ENCODE measurements around the gene MRTFA. TPM values are rescaled to one million over a fixed set of nuclear protein-coding genes. Genes with fewer than 3 reads are reported as not detected.

MRTFA gene
- total RNA-seq, 1 donor from 2014 or later = 105 TPM

DNA sequence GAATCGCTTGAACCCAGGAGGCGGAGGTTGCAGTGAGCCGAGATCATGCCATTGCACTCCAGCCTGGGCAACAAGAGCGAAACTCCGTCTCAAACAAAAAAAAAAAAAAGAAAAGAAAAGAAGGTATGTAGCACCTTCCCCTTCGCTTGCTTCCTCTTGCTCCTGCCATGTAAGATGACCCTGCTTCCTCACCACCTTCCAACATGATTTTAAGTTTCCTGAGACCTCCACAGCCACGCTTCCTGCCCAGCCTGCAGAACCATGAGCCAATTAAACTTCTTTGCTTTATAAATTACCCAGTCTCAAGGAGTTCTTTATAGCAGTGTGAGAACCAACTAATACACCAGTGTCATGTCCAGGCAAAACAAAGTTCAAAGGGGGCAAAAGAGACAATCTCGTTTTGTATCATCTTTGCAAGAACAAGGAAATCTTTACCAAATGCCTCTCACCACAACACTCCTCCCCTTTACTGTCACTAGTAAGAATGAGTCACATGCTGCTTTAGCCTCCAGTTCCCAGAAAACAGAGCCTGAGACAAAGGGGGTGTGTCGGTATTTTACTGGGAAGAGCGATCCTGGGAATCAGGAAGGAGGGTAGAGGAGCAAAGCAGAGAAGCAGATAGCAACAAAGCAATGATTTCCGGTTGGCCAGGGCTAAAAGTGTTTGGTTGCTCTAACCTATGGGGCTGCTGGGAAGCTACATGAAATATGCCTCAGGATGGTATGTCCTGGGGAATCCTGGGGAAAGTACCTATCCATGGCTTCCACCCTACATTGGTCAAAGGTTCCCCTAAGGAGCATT lies 32.3 kb upstream of the MRTFA start:
- Mint-ChIP-seq H3K4me3 (no peak overlapping the region), H3K27ac (peak overlapping the region; percentile 59), H3K4me1 (peaks cover 18% of the 10 kb centered on the region), H3K9me3 (peaks cover 4% of the 10 kb centered on the region), H3K27me3 (ENCODE audit: low read depth) (no peaks in the 10 kb centered on the region), H3K36me3 (no peaks in the 10 kb centered on the region)
- no peak for DNase-seq (ENCODE audit: low spot score in 2 of 2, unreplicated experiment in 2 of 2)
- TF ChIP-seq, protein P1, sequence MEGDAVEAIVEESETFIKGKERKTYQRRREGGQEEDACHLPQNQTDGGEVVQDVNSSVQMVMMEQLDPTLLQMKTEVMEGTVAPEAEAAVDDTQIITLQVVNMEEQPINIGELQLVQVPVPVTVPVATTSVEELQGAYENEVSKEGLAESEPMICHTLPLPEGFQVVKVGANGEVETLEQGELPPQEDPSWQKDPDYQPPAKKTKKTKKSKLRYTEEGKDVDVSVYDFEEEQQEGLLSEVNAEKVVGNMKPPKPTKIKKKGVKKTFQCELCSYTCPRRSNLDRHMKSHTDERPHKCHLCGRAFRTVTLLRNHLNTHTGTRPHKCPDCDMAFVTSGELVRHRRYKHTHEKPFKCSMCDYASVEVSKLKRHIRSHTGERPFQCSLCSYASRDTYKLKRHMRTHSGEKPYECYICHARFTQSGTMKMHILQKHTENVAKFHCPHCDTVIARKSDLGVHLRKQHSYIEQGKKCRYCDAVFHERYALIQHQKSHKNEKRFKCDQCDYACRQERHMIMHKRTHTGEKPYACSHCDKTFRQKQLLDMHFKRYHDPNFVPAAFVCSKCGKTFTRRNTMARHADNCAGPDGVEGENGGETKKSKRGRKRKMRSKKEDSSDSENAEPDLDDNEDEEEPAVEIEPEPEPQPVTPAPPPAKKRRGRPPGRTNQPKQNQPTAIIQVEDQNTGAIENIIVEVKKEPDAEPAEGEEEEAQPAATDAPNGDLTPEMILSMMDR (IDR thresholded peaks at IDR 0.05; ENCODE audit: unreplicated experiment) = no peak

DNA sequence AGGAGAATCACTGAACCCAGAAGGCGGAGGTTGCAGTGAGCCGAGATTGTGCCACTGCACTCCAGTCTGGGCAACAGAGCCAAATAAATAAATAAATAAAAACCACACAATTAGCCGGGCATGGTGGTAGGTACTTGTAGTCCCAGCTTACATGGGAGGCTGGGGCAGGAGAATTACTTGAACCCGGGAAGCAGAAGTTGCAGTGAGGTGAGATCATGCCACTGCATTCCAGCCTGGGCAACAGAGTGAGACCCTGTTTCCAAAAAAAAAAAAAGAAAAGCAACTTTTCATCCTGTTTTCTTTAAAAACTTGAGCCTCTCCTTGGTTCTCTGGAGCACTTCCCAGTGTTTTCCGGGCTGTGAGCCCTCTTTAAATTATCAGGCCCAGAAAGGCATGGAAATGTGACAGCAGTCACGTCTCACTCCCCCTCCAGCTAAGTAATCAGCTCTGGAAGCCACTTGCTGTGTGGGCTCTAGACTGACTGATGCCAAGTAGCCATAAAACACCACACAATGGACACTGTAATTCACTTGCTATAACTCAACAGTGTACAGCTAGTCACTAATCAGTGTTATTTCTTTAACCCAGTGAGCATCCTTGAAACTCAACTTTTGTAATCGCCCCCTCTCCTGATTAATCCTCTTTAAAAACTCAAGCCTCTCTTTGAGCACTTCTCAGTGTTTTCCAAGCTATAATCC lies 29.8 kb upstream of the MRTFA start:
- H3K9me3 Mint-ChIP-seq = no peaks in the 10 kb centered on the region
- no peaks in the 10 kb centered on the region for H3K27me3 Mint-ChIP-seq (ENCODE audit: low read depth)
- no peaks in the 10 kb centered on the region for H3K36me3 Mint-ChIP-seq
- TF ChIP-seq, protein P1 (IDR thresholded peaks at IDR 0.05; ENCODE audit: unreplicated experiment) = no peak
- no peak overlapping the region for H3K4me3 Mint-ChIP-seq
- H3K27ac Mint-ChIP-seq = peak overlapping the region; percentile 39
- no peak for DNase-seq (ENCODE audit: low spot score in 2 of 2, unreplicated experiment in 2 of 2)
- peaks cover 18% of the 10 kb centered on the region for H3K4me1 Mint-ChIP-seq

DNA sequence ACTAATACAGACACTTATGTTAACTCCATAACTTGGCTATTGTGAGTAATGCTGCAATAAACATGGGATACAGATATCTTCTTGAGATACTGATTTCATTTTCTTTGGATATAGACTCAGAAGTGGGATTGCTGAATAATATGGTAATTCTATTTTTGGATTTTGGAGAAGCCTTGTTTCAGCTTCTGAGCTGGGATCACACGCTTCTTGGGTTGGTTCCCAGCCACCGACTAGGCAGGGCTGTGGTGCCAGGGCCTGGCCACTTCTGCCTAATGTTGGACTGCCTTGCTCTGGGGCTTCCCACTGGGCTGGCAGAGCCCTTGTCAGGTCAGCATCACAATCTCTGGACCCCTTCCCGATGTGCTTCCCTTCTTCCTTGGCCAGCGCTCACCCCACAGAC lies 28.8 kb upstream of the MRTFA start:
- Mint-ChIP-seq H3K9me3 (no peaks in the 10 kb centered on the region), H3K4me1 (peaks cover 18% of the 10 kb centered on the region), H3K27me3 (ENCODE audit: low read depth) (no peaks in the 10 kb centered on the region), H3K4me3 (no peak overlapping the region), H3K27ac (peak overlapping the region; percentile 53), H3K36me3 (no peaks in the 10 kb centered on the region)
- no peak for DNase-seq (ENCODE audit: low spot score in 2 of 2, unreplicated experiment in 2 of 2)
- TF ChIP-seq, protein P1 (IDR thresholded peaks at IDR 0.05; ENCODE audit: unreplicated experiment) = no peak

DNA sequence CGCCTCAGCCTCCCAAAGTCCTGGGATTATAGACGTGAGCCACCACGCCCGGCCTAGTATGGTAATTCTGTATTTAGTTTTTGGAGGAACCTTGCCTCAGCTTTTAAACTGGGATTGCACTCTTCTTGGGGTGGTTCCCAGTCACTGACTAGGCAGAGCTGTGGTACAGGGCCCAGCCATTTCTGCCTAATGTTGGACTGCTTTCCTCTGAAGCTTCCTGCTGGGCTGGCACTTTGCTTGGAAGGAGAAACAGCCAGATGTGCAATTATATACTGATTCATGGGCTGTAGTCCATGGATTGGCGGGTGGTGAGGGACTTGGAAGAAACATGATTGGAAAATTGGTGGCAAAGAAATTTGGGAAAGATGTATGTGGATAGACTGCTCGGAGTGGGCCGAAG lies 25.2 kb upstream of the MRTFA start:
- H3K27ac Mint-ChIP-seq = no peak overlapping the region
- DNase-seq (ENCODE audit: low spot score in 2 of 2, unreplicated experiment in 2 of 2) = no peak
- TF ChIP-seq, protein P1 (IDR thresholded peaks at IDR 0.05; ENCODE audit: unreplicated experiment) = no peak
- no peaks in the 10 kb centered on the region for H3K36me3 Mint-ChIP-seq
- H3K4me1 Mint-ChIP-seq = peaks cover 12% of the 10 kb centered on the region
- peaks cover 3% of the 10 kb centered on the region for H3K9me3 Mint-ChIP-seq
- H3K27me3 Mint-ChIP-seq (ENCODE audit: low read depth) = no peaks in the 10 kb centered on the region
- no peak overlapping the region for H3K4me3 Mint-ChIP-seq

DNA sequence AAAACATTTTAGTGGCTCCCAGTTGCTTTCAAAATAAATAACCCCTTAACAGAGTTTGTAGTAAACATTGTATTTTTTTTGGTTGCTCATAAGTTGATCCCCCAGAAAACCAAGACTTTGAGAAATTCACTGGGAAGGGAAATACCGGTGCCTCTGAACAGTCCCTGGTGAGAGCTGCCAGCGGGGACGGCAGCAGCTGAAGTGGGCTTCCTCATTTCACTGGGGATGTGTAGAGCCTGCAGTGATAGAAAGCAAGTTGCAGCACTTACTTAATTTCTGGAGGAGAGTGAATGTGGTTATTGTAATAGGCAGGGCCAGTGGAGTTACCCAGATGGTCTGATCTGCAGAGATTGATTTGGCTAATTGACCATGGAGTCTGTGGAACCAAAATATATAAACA lies 24.2 kb upstream of the MRTFA start:
- Mint-ChIP-seq H3K27me3 (ENCODE audit: low read depth) (no peaks in the 10 kb centered on the region), H3K9me3 (peaks cover 3% of the 10 kb centered on the region), H3K27ac (no peak overlapping the region), H3K36me3 (no peaks in the 10 kb centered on the region), H3K4me3 (no peak overlapping the region), H3K4me1 (peaks cover 8% of the 10 kb centered on the region)
- DNase-seq (ENCODE audit: low spot score in 2 of 2, unreplicated experiment in 2 of 2) = no peak
- TF ChIP-seq, protein P1 (IDR thresholded peaks at IDR 0.05; ENCODE audit: unreplicated experiment) = no peak

Measured in mesothelial cell of epicardium (in vitro differentiated cells).